Subcutaneous adipose tissue (tissue), 4 donors: Measurements from ENCODE around the gene KRT24. TPM values are rescaled to one million over a fixed set of nuclear protein-coding genes. Genes with fewer than 3 reads are reported as not detected.

Source experiments
- total RNA-seq, 4 donors: library from RNA; depleted of rRNA; stranded (reverse); fragments of >200 nt; gene quantifications; one replicate each; pipeline ENCODE4 v1.1.0, GENCODE V29; 2016
- TF ChIP-seq, protein P1 (sequence below): fragments of 450-650 bp; IDR thresholded peaks from one replicate; pipeline ENCODE4 v1.5.1; 2016; ENCODE audit warnings: low read depth, mild to moderate bottlenecking, control low read depth, antibody characterized with exemption, moderate library complexity

The KRT24 gene
- total RNA-seq: not detected

DNA sequence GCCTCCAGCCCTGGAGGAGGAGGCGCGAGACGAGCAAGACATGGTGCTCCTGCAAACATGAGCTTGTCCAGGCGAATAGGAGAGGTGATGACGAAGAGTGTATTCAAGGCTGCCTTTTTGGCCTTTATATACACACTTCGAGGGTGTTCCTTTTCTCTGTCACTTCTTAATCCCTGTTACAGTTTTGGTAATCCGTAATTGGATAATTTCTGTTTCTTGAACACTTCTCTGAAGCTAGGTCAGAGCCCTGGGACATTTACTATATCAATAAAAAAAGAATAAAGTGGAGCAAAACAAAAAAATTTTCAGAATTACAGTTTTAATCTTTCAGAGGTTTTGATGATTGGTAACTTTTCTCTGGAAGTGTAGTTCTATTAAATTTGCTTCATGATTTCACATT is at the start of gene KRT24:
Gene KRT24, minus strand, starts transcription at position 101 of the 400 bp plus-strand sequence. Its CDS starts 59 bp downstream, at position 42.
- TF ChIP-seq, protein P1, sequence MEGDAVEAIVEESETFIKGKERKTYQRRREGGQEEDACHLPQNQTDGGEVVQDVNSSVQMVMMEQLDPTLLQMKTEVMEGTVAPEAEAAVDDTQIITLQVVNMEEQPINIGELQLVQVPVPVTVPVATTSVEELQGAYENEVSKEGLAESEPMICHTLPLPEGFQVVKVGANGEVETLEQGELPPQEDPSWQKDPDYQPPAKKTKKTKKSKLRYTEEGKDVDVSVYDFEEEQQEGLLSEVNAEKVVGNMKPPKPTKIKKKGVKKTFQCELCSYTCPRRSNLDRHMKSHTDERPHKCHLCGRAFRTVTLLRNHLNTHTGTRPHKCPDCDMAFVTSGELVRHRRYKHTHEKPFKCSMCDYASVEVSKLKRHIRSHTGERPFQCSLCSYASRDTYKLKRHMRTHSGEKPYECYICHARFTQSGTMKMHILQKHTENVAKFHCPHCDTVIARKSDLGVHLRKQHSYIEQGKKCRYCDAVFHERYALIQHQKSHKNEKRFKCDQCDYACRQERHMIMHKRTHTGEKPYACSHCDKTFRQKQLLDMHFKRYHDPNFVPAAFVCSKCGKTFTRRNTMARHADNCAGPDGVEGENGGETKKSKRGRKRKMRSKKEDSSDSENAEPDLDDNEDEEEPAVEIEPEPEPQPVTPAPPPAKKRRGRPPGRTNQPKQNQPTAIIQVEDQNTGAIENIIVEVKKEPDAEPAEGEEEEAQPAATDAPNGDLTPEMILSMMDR: no peak

DNA sequence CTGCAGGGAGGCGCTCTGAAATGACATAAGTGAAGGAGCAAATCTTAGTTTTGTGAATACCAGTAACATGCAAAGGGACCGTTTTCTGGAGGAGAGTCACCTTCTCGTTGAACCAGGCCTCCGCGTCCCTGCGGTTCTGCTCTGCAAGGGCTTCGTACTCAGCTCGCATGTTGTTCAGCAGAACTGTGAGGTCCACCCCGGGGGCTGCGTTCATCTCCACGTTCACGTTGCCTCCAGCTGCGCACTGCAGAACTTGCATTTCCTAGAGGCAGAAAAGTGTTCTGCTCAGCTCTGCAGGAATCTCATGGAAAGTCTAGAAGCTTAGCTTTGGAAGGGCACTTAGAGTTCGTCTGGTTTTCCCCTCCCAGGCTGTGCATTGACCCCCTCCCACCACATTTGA is 47.5 kb upstream of the KRT24 start:
- TF ChIP-seq, protein P1: no peak

DNA sequence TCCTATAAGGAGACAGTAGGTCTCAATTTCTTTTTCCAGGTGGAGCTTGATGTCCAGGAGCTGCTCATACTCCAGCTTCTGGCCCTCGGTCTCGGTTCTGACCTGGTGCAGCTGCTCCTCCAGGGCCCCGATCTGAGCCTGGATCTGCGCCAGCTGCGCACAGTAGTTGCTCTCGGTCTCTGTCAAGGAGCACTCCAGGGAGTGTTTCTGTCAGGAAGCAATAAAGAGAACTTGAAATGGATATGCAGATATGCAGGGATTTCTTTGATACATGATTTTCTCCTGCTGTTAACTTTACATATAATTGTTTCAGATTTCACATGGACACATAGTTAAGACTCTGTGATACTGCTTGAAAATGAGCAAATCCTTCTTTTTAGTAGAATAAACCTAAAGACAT is 46.8 kb upstream of the KRT24 start:
- TF ChIP-seq, protein P1: no peak

DNA sequence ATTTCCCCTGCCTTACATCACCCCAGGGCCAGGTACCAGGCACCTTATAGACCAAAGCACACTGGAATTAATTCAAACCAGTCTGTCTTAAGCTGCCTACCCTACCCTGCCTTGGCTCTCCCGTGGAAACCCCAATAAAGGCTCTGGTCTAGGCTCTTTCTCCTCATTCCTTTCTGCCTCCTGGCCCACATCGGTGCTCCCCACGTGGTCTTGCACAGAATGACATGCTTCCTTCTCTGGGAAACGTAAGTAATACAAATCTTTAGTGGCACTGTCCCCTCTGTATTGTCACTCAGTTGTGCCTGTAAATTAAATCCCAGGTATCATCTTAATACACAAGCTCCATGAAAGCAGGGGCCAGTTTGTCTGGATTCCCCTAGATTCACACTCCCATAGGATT is 35.0 kb upstream of the KRT24 start:
- TF ChIP-seq, protein P1: no peak

DNA sequence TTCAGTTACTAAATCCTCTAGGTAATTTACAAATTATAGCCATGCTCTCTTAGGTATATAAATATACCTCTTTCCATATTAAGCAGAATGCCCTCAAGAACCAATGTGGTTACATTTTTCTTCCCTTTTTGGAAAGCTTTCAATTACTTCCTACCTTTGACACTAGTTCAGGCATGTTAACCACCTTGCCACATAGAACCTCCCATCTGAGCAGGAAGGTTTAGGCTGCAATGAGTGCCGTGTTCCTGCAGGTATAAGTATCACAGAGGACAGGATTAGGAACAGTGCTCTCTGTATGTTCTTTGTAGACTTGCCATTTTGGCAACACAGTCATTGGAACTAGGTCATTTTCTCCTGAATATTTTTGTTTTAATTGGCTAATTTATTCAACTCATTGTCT is 31.5 kb upstream of the KRT24 start:
- TF ChIP-seq, protein P1: no peak

DNA sequence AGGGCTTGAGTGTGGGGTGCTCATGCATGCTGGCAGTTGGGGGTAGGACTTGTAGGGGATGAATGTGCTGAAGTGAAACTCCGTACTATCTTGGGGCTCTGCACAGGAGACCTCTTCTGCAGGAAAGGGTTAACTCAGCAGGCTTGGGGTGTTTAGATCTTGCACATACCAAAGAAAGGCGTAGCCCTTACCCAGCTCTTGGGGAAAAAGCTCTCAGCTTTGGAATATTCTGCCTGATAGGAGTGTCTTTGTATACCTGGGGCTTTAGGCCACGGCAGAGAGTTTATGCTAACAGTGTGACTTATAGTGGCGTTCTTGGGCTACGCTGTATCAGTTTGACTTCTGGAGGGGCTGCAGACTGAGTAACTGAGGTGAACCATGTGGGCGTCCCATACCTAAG is 30.5 kb upstream of the KRT24 start:
- TF ChIP-seq, protein P1: no peak

DNA sequence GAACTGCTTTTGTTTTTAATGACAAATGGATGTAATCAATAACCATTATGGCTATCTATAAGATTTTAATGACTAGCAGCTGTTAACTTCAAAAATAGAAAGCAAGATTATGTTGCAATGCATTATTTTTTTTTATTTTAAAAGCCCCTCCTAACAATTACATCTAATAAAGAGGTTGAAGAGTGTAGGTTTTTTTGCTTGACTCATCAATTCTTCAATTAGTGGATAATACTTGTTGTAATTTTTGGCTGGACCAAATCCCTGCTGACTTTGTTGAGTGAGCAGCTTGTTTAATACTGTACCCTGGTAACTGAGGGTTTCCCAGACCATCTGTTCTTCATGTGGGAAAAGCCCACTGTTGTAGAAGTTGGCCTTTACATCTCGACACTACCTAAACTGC is 27.4 kb upstream of the KRT24 start:
- TF ChIP-seq, protein P1: no peak
